Muscle of back (tissue), 11 donors: ENCODE measurements around the gene REV3L. TPM values are rescaled to one million over a fixed set of nuclear protein-coding genes. Genes with fewer than 3 reads are reported as not detected.
A peak's percentile ranks its signal among the peaks of the same experiment; 100 is the strongest.
"Not testable (repeated sequence)": the region's sequence is repeated elsewhere in the genome, so short reads cannot be mapped to it uniquely, and the experiment has no call there.

Source experiments
- DNase-seq, 3 donors: peaks; one replicate each; pipeline versions ENCODE4 v3.0.0 to v3.0.0-alpha.2; 2013
- polyA plus RNA-seq, 10 donors: library from polyadenylated mRNA; unstranded; fragments of 120-200 nt; gene quantifications; one replicate each; pipeline ENCODE4 v1.2.1, GENCODE V29; 2013; ENCODE audit not compliant: insufficient read length in 10 of 10

REV3L gene
- polyA plus RNA-seq, 10 donors = 31.2 to 56.7 (median 38.8) TPM

GRCh38 chr6:111494951-111495635 lies 12.1 kb upstream of the REV3L start:
- peak in 1 of 3 donors; percentile 20 for DNase-seq

- DNase-seq = no peak
Observed at GRCh38 chr6:111492499-111492898, 9.5 kb upstream of the REV3L start.

GRCh38 chr6:111490067-111490466 lies 7.0 kb upstream of the REV3L start:
- DNase-seq = no peak

- DNase-seq = no peak
Observed at GRCh38 chr6:111487661-111488060, 4.6 kb upstream of the REV3L start.

- DNase-seq = no peak
Observed at GRCh38 chr6:111486921-111487320, 3.9 kb upstream of the REV3L start.

GRCh38 chr6:111486475-111486874 lies 3.5 kb upstream of the REV3L start:
- no peak for DNase-seq

DNA sequence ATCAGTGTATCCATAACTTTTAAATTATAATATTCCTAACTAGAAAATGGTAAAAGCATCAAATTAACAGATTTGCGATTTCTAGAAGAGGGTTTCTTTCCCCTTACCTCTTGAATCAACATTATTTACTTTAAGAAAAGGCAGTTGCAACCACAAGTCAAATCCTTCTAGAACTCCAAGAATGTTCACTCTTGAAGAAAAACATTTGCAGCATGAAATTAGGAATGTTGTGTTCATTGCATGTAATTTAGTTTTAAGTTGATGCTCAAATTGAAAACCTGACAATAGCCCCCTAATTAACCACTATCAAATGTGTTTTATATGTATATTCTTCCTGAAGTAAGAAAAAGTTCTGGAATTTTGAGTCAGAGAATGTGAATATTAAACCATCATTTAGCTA lies 2.3 kb upstream of the REV3L start:
- DNase-seq = no peak

DNA sequence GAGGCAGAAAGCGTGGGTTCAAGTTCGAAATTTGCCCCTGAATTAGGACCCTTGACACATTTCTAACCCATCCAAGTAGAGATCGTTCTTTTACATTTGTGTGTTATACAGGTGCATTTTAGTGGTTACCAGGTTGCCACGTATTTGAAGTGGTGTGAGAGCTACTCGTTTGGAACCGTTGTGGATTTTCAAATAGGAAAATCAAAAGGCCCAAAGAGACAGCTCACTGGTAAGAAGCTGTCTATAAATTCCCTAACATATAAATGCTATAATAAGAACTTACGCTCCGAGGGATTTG lies 1.6 kb upstream of the REV3L start:
- DNase-seq = no peak

DNA sequence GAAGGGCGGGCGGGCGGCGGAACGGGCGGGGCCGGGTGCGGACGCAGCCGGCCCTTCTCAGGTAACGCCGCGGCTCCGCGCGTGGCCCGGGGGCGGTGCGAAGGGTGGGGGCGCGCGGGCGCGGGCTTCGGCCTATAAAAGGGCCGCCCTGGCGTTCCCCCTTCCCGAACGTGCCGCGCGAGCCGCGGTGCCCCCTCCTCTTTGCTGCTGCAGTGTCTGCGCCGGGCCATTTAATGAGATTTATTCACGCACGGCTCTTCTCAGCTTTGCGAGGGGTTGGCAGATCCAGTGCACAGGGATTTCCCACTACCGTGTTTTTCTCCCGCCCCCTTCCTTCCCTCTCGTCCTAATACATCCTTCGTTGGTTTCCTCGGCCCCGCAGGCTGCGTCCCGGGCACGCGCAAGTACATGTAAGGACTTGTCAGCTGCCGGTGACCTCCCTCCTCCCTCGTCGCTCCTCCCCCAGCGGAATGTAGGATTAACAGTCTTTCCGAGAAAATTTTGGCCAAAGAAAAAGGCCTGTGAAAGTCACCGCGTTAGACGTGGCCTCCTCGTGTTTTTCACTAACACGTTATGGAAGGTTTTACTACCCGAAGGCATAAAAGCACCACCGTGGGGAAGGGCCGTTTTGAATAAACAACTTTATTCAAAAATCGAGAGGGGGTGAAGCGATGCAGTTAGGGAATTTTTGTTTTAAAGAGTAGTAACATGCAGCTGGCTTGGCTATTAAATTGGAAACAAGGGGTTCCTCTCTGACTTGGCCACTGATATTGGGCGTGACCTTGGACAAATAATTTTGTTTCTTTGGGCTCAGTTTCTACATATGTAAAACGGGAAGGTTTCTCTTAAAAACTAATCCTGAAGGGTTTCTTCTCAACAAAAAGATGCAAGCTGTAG lies 966 bp upstream of the REV3L start:
- peak; percentile 95 to 98 (median 96) for DNase-seq

DNA sequence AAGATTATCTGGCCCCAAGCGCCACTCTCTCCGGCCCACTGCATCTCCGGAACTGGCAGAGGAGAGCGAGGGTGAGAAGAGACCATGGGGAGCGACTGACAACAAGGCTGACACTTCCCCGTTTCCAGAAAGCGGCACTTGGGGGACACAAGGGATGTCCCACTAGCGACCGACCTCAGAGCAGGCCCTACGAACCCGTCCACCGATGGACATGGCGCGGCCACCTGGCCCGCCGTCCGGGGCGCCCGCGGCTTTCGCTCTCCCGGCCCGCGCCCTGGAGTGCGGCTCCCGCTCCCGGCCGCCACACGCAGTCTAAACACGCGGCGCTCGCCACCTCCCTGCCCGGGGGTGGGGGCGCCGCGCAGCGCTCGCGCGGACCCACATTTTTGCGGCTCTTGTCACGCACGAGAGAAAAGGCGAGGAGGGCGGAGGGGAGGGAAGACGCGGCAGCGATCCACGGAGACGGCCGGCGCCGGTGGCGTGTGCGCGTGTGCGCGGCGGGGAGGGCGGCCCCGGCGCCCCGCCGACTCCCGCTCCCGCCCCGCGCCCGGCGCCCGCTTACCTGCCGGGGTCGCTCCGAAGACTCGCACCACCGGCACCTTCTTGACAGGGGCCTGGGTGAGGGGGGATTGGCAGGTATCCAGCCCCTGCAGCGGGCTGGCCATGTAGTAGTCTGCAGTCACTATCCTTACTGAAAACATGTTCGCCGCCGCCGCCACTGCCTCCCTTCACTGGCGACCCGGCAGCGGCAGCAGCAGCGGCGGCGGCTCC lies 645 bp downstream of the REV3L start:
- peak; percentile 27 to 86 (median 60) for DNase-seq

DNA sequence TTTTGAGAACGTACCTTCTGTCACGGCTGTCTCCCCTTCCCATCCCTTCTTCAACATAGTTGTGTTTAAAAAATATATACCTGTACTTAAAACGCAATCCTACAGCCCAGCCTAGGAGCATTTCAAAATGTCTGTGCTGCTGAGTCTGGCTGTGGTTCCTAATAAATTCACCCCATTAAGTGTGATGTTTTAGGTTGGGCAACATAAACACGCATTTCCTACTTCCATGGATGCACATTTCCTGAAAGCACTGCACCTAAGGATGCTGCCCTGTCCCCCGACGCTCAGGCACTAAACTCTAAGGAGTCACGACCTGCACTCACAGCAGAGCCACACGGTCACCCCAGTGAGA lies 1.2 kb downstream of the REV3L start:
- peak in 1 of 3 donors; percentile 57 for DNase-seq

GRCh38 chr6:111480988-111481822 lies 1.8 kb downstream of the REV3L start:
- peak in 2 of 3 donors; percentile 14 to 45 for DNase-seq

DNA sequence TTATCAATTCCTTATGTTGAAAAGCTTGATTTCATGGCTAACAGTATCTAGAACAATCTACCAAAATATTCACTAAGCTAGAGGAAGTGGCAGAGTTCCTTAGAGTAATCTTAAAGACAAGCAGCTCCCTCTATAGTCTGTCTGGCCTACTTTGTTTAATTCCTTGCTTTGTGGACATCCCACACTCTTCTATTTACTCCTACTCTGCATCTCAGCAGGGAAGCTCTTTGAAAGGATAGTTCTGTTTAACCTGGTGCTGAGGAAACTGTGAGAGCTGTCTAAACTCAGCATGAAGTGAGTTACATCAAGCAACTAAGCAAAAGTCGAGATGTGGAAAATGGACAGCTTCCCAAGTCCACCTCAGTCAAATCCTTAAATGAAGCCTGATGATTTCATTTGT lies 4.3 kb downstream of the REV3L start:
- DNase-seq = peak; percentile 42 to 67 (median 43)

- DNase-seq = no peak
Observed at GRCh38 chr6:111478064-111478476, 4.9 kb downstream of the REV3L start.

DNA sequence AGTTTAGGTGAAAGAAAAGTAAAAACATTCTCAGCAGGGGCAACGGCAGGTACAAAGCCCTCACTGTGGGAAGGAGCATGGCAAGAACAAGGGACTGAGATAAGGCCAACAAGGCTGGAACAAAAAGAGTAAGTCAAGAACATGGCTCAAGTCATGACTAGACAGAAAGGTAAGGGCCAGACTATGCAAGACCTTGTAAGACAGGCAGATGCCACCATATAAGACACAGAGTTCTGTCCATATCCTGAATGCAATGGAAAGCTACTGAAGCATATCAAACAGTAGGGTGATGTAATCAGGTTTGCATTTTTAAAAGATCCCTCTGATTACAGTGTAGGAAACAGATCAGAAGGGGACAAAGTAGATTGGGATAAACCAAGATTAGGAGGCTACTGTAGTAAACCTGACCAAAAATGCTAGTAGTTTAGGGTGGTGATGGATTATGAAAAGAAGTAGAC lies 5.5 kb downstream of the REV3L start:
- no peak for DNase-seq

- DNase-seq = not testable (repeated sequence)
Observed at GRCh38 chr6:111476061-111476460, 7.0 kb downstream of the REV3L start.

GRCh38 chr6:111474771-111475170 lies 8.2 kb downstream of the REV3L start:
- no peak for DNase-seq

DNA sequence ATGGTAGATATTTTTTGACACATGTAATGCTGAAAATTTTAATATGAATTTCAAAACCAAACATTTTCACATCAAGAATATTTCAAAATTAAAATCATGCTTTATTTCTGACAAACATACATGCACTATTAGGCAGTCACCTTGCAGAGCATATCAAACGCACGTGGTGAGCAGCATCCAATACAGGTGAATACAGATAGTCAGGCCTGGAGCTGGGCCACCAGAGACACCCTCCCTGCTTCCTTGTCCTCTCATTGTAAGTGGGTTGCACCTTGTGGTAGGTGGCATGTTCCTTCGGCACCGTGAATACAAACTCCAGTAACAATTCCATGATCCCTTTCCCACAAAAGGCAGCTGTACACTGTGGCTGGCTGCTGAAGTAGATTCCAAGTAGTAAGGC lies 8.9 kb downstream of the REV3L start:
- no peak for DNase-seq

GRCh38 chr6:111472933-111473435 lies 10.0 kb downstream of the REV3L start:
- no peak for DNase-seq

GRCh38 chr6:111471958-111472357 lies 11.1 kb downstream of the REV3L start:
- DNase-seq = no peak

- no peak for DNase-seq
Observed at GRCh38 chr6:111471533-111471932, 11.5 kb downstream of the REV3L start.
